HG02759 (cell line): Measurements from ENCODE around the gene PI4K2B.
"Not testable (repeated sequence)": the region's sequence is repeated elsewhere in the genome, so short reads cannot be mapped to it uniquely, and the experiment has no call there.

ENCODE experiments used
- ATAC-seq: cut with Tn5 transposase; IDR thresholded peaks from one replicate; pipeline ENCODE4 v1.9.1; 2021; ENCODE audit warnings: mild to moderate bottlenecking, moderate library complexity; ENCODE audit not compliant: unreplicated experiment

The PI4K2B gene

GRCh38 chr4:25240754-25241210 lies 6.9 kb downstream of the PI4K2B start:
- peak; percentile 80 for ATAC-seq

GRCh38 chr4:25242195-25242594 lies 8.4 kb downstream of the PI4K2B start:
- ATAC-seq = not testable (repeated sequence)

- no peak for ATAC-seq
Measured at GRCh38 chr4:25245181-25245580, 11.3 kb downstream of the PI4K2B start.

- no peak for ATAC-seq
Measured at GRCh38 chr4:25246680-25247611, 13.1 kb downstream of the PI4K2B start.

- ATAC-seq = not testable (repeated sequence)
Measured at GRCh38 chr4:25248875-25249274, 15.0 kb downstream of the PI4K2B start.

GRCh38 chr4:25249494-25249893 lies 15.7 kb downstream of the PI4K2B start:
- not testable (repeated sequence) for ATAC-seq

- peak; percentile 11 for ATAC-seq
Measured at GRCh38 chr4:25252230-25253070, 18.6 kb downstream of the PI4K2B start.

GRCh38 chr4:25253071-25253445 lies 19.2 kb downstream of the PI4K2B start:
- ATAC-seq = peak; percentile 55

GRCh38 chr4:25253786-25254185 lies 20.0 kb downstream of the PI4K2B start:
- not testable (repeated sequence) for ATAC-seq

GRCh38 chr4:25258980-25259578 lies 25.2 kb downstream of the PI4K2B start:
- ATAC-seq = no peak

GRCh38 chr4:25271866-25272265 lies 38.0 kb downstream of the PI4K2B start:
- no peak for ATAC-seq

- no peak for ATAC-seq
Measured at GRCh38 chr4:25280210-25280609, 46.4 kb downstream of the PI4K2B start.

- no peak for ATAC-seq
Measured at GRCh38 chr4:25283948-25284347, 50.1 kb downstream of the PI4K2B start.

GRCh38 chr4:25284466-25284865 lies 50.6 kb downstream of the PI4K2B start:
- no peak for ATAC-seq

GRCh38 chr4:25290490-25291067 lies 56.7 kb downstream of the PI4K2B start:
- ATAC-seq = no peak

- ATAC-seq = no peak
Measured at GRCh38 chr4:25291158-25291733, 57.4 kb downstream of the PI4K2B start.

- no peak for ATAC-seq
Measured at GRCh38 chr4:25297528-25298242, 63.9 kb downstream of the PI4K2B start.

- ATAC-seq = no peak
Measured at GRCh38 chr4:25299476-25300203, 65.8 kb downstream of the PI4K2B start.

GRCh38 chr4:25301471-25301870 lies 67.6 kb downstream of the PI4K2B start:
- no peak for ATAC-seq
